Liver (tissue), 3 donors: ENCODE results near the gene ADAT2.

Experiments
- ATF3 ChIP-seq: IDR thresholded peaks from 2 replicates; pipeline ENCODE4 v1.6.1; 2016; ENCODE audit warnings: antibody characterized with exemption
- CTCF ChIP-seq: fragments of 150-350 bp; IDR thresholded peaks from 2 replicates; pipeline ENCODE4 v1.5.1; 2017; ENCODE audit warnings: improper control_type of control experiment, low read depth, low read length; ENCODE audit not compliant: missing input control
- EGR1 ChIP-seq, 2 donors: IDR thresholded peaks; 2 replicates each; pipeline ENCODE4 v1.6.1; 2016 to 2018; ENCODE audit warnings: antibody characterized with exemption in 2 of 2, low read depth in 2 of 2
- FOXA1 ChIP-seq: IDR thresholded peaks from 2 replicates; pipeline ENCODE4 v1.6.1; 2016; ENCODE audit warnings: antibody characterized with exemption
- HNF4G ChIP-seq: IDR thresholded peaks from 2 replicates; pipeline ENCODE4 v1.6.1; 2016; ENCODE audit warnings: antibody characterized with exemption
- MAX ChIP-seq: IDR thresholded peaks from 2 replicates; pipeline ENCODE4 v1.6.1; 2016; ENCODE audit warnings: antibody characterized with exemption
- RAD21 ChIP-seq, 2 donors: IDR thresholded peaks; 2 replicates each; pipeline ENCODE4 v1.6.1; 2016; ENCODE audit warnings: antibody characterized with exemption in 2 of 2, mild to moderate bottlenecking in 2 of 2
- REST ChIP-seq: IDR thresholded peaks from 2 replicates; pipeline ENCODE4 v1.6.1; 2016; ENCODE audit warnings: antibody characterized with exemption, mild to moderate bottlenecking
- RXRA ChIP-seq, 2 donors: IDR thresholded peaks; 2 replicates each; pipeline ENCODE4 v1.6.1; 2017 to 2018; ENCODE audit warnings: antibody characterized with exemption in 2 of 2, mild to moderate bottlenecking in 1 of 2
- TAF1 ChIP-seq: conservative IDR thresholded peaks from 2 replicates; pipeline ENCODE4 v1.6.1; 2016; ENCODE audit warnings: antibody characterized with exemption, mild to moderate bottlenecking
- YY1 ChIP-seq: IDR thresholded peaks from 2 replicates; pipeline ENCODE4 v1.6.1; 2016; ENCODE audit warnings: antibody characterized with exemption, mild to moderate bottlenecking
- ZBTB33 ChIP-seq: IDR thresholded peaks from 2 replicates; pipeline ENCODE4 v1.6.1; 2016; ENCODE audit warnings: antibody characterized with exemption
- donor health status: healthy.
- donor health status: healthy.

GRCh38 chr6:143465546-143465945 lies 15.1 kb upstream of the ADAT2 start:
- TF ChIP-seq CTCF = no peak
- no peak for TF ChIP-seq TAF1
- no peak for TF ChIP-seq MAX
- no peak for TF ChIP-seq YY1
- TF ChIP-seq ZBTB33 = no peak
- TF ChIP-seq RAD21 (IDR thresholded peaks at IDR 0.05) = no peak
- TF ChIP-seq REST = no peak
- TF ChIP-seq EGR1 (IDR thresholded peaks at IDR 0.05; ENCODE audit: low read depth in 2 of 2) = no peak
- TF ChIP-seq FOXA1 = no peak
- no peak for TF ChIP-seq HNF4G
- TF ChIP-seq RXRA (IDR thresholded peaks at IDR 0.05) = no peak
- no peak for TF ChIP-seq ATF3
